ENCODE data around the gene DDIT3. TPM values are rescaled to one million over a fixed set of nuclear protein-coding genes. Genes with fewer than 3 reads are reported as not detected.
"Not testable (repeated sequence)": the region's sequence is repeated elsewhere in the genome, so short reads cannot be mapped to it uniquely, and the experiment has no call there.

Gene DDIT3
- total and polyA plus RNA-seq, 5 donors from 2014 or later = 17.8 to 159 (median 22.2) TPM

GRCh38 chr12:57513677-57514076, 6.6 kb downstream of the DDIT3 start:
- DNase-seq; H3K9me3 Mint-ChIP-seq; H3K4me3 ChIP-seq (ENCODE audit: low read depth, low read length); H3K4me1 ChIP-seq (ENCODE audit: control insufficient read depth, insufficient read depth, low read length, poor library complexity, severe bottlenecking); H3K27ac Mint-ChIP-seq; H3K4me3 Mint-ChIP-seq; H3K27me3 ChIP-seq (ENCODE audit: control insufficient read depth, insufficient read depth, low read length); H3K9me3 ChIP-seq (ENCODE audit: control insufficient read depth in 2 of 2, low read length in 2 of 2); H3K27ac ChIP-seq (ENCODE audit: insufficient read depth, low read length, poor library complexity, severe bottlenecking); H3K27me3 Mint-ChIP-seq; ATAC-seq (ENCODE audit: low read depth in 2 of 2): not testable (repeated sequence)
- H3K4me1 Mint-ChIP-seq = peaks cover 8 to 19% (median 13%) of the 10 kb centered on the region in 4 donors
- H3K36me3 Mint-ChIP-seq = peaks cover 49% of the 10 kb centered on the region
- peaks cover 82% of the 10 kb centered on the region for H3K36me3 ChIP-seq (ENCODE audit: control insufficient read depth, insufficient read depth, low read length)

- Histone ChIP-seq H3K4me3 (ENCODE audit: low read depth, low read length) (no peak overlapping the region), H3K4me1 (ENCODE audit: control insufficient read depth, insufficient read depth, low read length, poor library complexity, severe bottlenecking) (peaks cover 5% of the 10 kb centered on the region), H3K27ac (ENCODE audit: insufficient read depth, low read length, poor library complexity, severe bottlenecking) (no peak overlapping the region), H3K9me3 (ENCODE audit: control insufficient read depth in 2 of 2, low read length in 2 of 2) (no peaks in the 10 kb centered on the region), H3K36me3 (ENCODE audit: control insufficient read depth, insufficient read depth, low read length) (peaks cover 80% of the 10 kb centered on the region), H3K27me3 (ENCODE audit: control insufficient read depth, insufficient read depth, low read length) (no peaks in the 10 kb centered on the region)
- Mint-ChIP-seq H3K36me3 (peaks cover 49% of the 10 kb centered on the region), H3K9me3 (no peaks in the 10 kb centered on the region), H3K4me3 (peak overlapping the region in 2 of 4 donors; percentile 41 to 69), H3K27me3 (no peaks in the 10 kb centered on the region), H3K27ac (no peak overlapping the region), H3K4me1 (peaks cover 4 to 15% (median 10%) of the 10 kb centered on the region in 4 donors)
- DNase-seq (no peak), ATAC-seq (ENCODE audit: low read depth in 2 of 2) (no peak)
These were observed 7.0 kb downstream of the DDIT3 start for GRCh38 chr12:57513266-57513665.

- Mint-ChIP-seq H3K27ac (peak overlapping the region in 1 of 3 donors; percentile 33), H3K36me3 (peaks cover 49% of the 10 kb centered on the region), H3K4me3 (peak overlapping the region in 2 of 4 donors; percentile 44 to 74), H3K4me1 (peaks cover 0 to 10% (median 7%) of the 10 kb centered on the region in 4 donors), H3K9me3 (no peaks in the 10 kb centered on the region), H3K27me3 (no peaks in the 10 kb centered on the region)
- DNase-seq = no peak
- no peaks in the 10 kb centered on the region for H3K27me3 ChIP-seq (ENCODE audit: control insufficient read depth, insufficient read depth, low read length)
- H3K9me3 ChIP-seq (ENCODE audit: control insufficient read depth in 2 of 2, low read length in 2 of 2) = no peaks in the 10 kb centered on the region
- H3K27ac ChIP-seq (ENCODE audit: insufficient read depth, low read length, poor library complexity, severe bottlenecking) = no peak overlapping the region
- no peak for ATAC-seq (ENCODE audit: low read depth in 2 of 2)
- H3K4me3 ChIP-seq (ENCODE audit: low read depth, low read length) = no peak overlapping the region
- H3K4me1 ChIP-seq (ENCODE audit: control insufficient read depth, insufficient read depth, low read length, poor library complexity, severe bottlenecking) = no peaks in the 10 kb centered on the region
- peaks cover 76% of the 10 kb centered on the region for H3K36me3 ChIP-seq (ENCODE audit: control insufficient read depth, insufficient read depth, low read length)
These were observed 7.6 kb downstream of the DDIT3 start for GRCh38 chr12:57512665-57513064.

GRCh38 chr12:57511588-57512325, 8.6 kb downstream of the DDIT3 start:
- no peaks in the 10 kb centered on the region for H3K9me3 ChIP-seq (ENCODE audit: control insufficient read depth in 2 of 2, low read length in 2 of 2)
- H3K27ac ChIP-seq (ENCODE audit: insufficient read depth, low read length, poor library complexity, severe bottlenecking) = no peak overlapping the region
- peaks cover 67% of the 10 kb centered on the region for H3K36me3 ChIP-seq (ENCODE audit: control insufficient read depth, insufficient read depth, low read length)
- DNase-seq = no peak
- peaks cover 40% of the 10 kb centered on the region for H3K36me3 Mint-ChIP-seq
- H3K27ac Mint-ChIP-seq = peak overlapping the region in 2 of 3 donors; percentile 33 to 55
- peaks cover 0 to 6% (median 3%) of the 10 kb centered on the region in 4 donors for H3K4me1 Mint-ChIP-seq
- H3K4me3 ChIP-seq (ENCODE audit: low read depth, low read length) = no peak overlapping the region
- H3K27me3 Mint-ChIP-seq = no peaks in the 10 kb centered on the region
- no peaks in the 10 kb centered on the region for H3K4me1 ChIP-seq (ENCODE audit: control insufficient read depth, insufficient read depth, low read length, poor library complexity, severe bottlenecking)
- no peaks in the 10 kb centered on the region for H3K27me3 ChIP-seq (ENCODE audit: control insufficient read depth, insufficient read depth, low read length)
- H3K4me3 Mint-ChIP-seq = peak overlapping the region in 2 of 4 donors; percentile 14 to 74
- ATAC-seq (ENCODE audit: low read depth in 2 of 2) = no peak
- H3K9me3 Mint-ChIP-seq = no peaks in the 10 kb centered on the region

GRCh38 chr12:57511161-57511560, 9.2 kb downstream of the DDIT3 start:
- DNase-seq (no peak), ATAC-seq (ENCODE audit: low read depth in 2 of 2) (no peak)
- Histone ChIP-seq H3K36me3 (ENCODE audit: control insufficient read depth, insufficient read depth, low read length) (peaks cover 66% of the 10 kb centered on the region), H3K27me3 (ENCODE audit: control insufficient read depth, insufficient read depth, low read length) (no peaks in the 10 kb centered on the region), H3K4me3 (ENCODE audit: low read depth, low read length) (no peak overlapping the region), H3K27ac (ENCODE audit: insufficient read depth, low read length, poor library complexity, severe bottlenecking) (no peak overlapping the region), H3K9me3 (ENCODE audit: control insufficient read depth in 2 of 2, low read length in 2 of 2) (no peaks in the 10 kb centered on the region), H3K4me1 (ENCODE audit: control insufficient read depth, insufficient read depth, low read length, poor library complexity, severe bottlenecking) (no peaks in the 10 kb centered on the region)
- peaks cover 34% of the 10 kb centered on the region for H3K36me3 Mint-ChIP-seq
- peak overlapping the region in 1 of 3 donors; percentile 33 for H3K27ac Mint-ChIP-seq
- no peaks in the 10 kb centered on the region for H3K9me3 Mint-ChIP-seq
- H3K4me1 Mint-ChIP-seq = peaks cover 0 to 4% (median 2%) of the 10 kb centered on the region in 4 donors
- H3K4me3 Mint-ChIP-seq = no peak overlapping the region
- H3K27me3 Mint-ChIP-seq = no peaks in the 10 kb centered on the region

- not testable (repeated sequence) for H3K4me3 Mint-ChIP-seq; H3K4me1 ChIP-seq (ENCODE audit: control insufficient read depth, insufficient read depth, low read length, poor library complexity, severe bottlenecking); H3K9me3 Mint-ChIP-seq; DNase-seq; H3K9me3 ChIP-seq (ENCODE audit: control insufficient read depth in 2 of 2, low read length in 2 of 2); H3K27me3 Mint-ChIP-seq; H3K27ac ChIP-seq (ENCODE audit: insufficient read depth, low read length, poor library complexity, severe bottlenecking); H3K4me1 Mint-ChIP-seq; ATAC-seq (ENCODE audit: low read depth in 2 of 2); H3K4me3 ChIP-seq (ENCODE audit: low read depth, low read length); H3K27ac Mint-ChIP-seq; H3K27me3 ChIP-seq (ENCODE audit: control insufficient read depth, insufficient read depth, low read length)
- H3K36me3 ChIP-seq (ENCODE audit: control insufficient read depth, insufficient read depth, low read length) = peaks cover 64% of the 10 kb centered on the region
- peaks cover 27% of the 10 kb centered on the region for H3K36me3 Mint-ChIP-seq
These were observed 12.5 kb downstream of the DDIT3 start for GRCh38 chr12:57507796-57508195.

- DNase-seq; H3K27me3 Mint-ChIP-seq; H3K4me1 ChIP-seq (ENCODE audit: control insufficient read depth, insufficient read depth, low read length, poor library complexity, severe bottlenecking); H3K4me3 ChIP-seq (ENCODE audit: low read depth, low read length); H3K4me3 Mint-ChIP-seq; H3K27me3 ChIP-seq (ENCODE audit: control insufficient read depth, insufficient read depth, low read length); H3K27ac ChIP-seq (ENCODE audit: insufficient read depth, low read length, poor library complexity, severe bottlenecking); H3K4me1 Mint-ChIP-seq; H3K9me3 ChIP-seq (ENCODE audit: control insufficient read depth in 2 of 2, low read length in 2 of 2); H3K9me3 Mint-ChIP-seq; ATAC-seq (ENCODE audit: low read depth in 2 of 2): not testable (repeated sequence)
- peaks cover 62% of the 10 kb centered on the region for H3K36me3 ChIP-seq (ENCODE audit: control insufficient read depth, insufficient read depth, low read length)
- Mint-ChIP-seq H3K27ac (peak overlapping the region in 1 of 3 donors; percentile 9), H3K36me3 (peaks cover 24% of the 10 kb centered on the region)
These were observed 13.8 kb downstream of the DDIT3 start for GRCh38 chr12:57506541-57506940.
